Measurements from ENCODE around the gene XK.

DNA sequence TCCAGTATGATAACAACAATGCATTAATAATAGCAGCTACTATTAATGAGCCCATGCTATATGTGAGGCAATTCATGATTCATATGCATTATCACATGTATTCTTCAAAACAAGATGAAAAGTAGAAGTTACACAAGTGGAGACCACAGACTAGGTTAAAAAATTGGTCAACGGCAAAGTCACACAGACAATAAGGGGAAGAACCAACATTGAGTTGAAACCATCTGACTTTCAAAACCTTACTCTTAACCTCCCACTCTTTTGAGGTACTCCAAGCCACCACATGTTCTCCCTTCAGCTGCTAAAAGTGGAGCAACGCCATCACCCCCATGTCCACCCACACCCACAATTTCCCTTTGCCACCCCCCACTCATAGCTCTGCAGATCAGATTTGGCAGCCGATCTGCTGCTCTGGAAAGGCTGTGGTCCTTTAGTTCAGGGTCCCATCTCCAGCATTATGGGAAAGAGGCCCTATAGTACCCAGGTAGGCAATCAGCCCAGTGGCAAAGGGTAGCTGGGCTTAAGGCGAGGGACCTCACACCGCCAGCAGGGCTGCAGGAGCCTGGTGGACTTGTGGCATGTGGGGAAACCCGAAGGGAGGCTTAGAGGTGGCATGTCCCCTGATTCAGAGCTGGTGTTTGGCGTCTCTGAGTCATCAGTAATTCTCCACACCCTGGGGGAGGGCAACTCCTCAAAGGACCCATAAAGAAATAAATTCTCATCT is 60.8 kb downstream of the XK start:
- TF ChIP-seq, protein P1, sequence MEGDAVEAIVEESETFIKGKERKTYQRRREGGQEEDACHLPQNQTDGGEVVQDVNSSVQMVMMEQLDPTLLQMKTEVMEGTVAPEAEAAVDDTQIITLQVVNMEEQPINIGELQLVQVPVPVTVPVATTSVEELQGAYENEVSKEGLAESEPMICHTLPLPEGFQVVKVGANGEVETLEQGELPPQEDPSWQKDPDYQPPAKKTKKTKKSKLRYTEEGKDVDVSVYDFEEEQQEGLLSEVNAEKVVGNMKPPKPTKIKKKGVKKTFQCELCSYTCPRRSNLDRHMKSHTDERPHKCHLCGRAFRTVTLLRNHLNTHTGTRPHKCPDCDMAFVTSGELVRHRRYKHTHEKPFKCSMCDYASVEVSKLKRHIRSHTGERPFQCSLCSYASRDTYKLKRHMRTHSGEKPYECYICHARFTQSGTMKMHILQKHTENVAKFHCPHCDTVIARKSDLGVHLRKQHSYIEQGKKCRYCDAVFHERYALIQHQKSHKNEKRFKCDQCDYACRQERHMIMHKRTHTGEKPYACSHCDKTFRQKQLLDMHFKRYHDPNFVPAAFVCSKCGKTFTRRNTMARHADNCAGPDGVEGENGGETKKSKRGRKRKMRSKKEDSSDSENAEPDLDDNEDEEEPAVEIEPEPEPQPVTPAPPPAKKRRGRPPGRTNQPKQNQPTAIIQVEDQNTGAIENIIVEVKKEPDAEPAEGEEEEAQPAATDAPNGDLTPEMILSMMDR (IDR thresholded peaks at IDR 0.05), result no peak
- TF ChIP-seq POLR2A (IDR thresholded peaks at IDR 0.05) (no peak), EP300 (IDR thresholded peaks at IDR 0.05) (no peak), POLR2AphosphoS5 (IDR thresholded peaks at IDR 0.05) (no peak)

All from gastroesophageal sphincter (tissue), 3 donors.